ENCODE data around the gene INTU.

- TF ChIP-seq CTCF (IDR thresholded peaks at IDR 0.05; ENCODE audit: low read depth, low read length, missing input control) (no peak), REST (IDR thresholded peaks at IDR 0.05) (no peak), FOXA1 (IDR thresholded peaks at IDR 0.05) (no peak), YY1 (IDR thresholded peaks at IDR 0.05) (no peak), TAF1 (conservative IDR thresholded peaks at IDR 0.05) (no peak), RXRA (IDR thresholded peaks at IDR 0.05) (no peak), SP1 (IDR thresholded peaks at IDR 0.05) (no peak), JUND (IDR thresholded peaks at IDR 0.05) (no peak)
Observed at GRCh38 chr4:127709456-127709855, 76.7 kb downstream of the INTU start.
